ENCODE measurements around the gene SMCO2. TPM values are rescaled to one million over a fixed set of nuclear protein-coding genes. Genes with fewer than 3 reads are reported as not detected.

The SMCO2 gene
- total and polyA plus RNA-seq, 2 of the 13 experiments (the other 11 are each of a cell fraction or from before 2014, with no cell fraction given), result 0.15 TPM; not detected in 1

GRCh38 chr12:27472604-27473003, 26.1 kb downstream of the SMCO2 start (continued):
- TF ChIP-seq, protein P1, sequence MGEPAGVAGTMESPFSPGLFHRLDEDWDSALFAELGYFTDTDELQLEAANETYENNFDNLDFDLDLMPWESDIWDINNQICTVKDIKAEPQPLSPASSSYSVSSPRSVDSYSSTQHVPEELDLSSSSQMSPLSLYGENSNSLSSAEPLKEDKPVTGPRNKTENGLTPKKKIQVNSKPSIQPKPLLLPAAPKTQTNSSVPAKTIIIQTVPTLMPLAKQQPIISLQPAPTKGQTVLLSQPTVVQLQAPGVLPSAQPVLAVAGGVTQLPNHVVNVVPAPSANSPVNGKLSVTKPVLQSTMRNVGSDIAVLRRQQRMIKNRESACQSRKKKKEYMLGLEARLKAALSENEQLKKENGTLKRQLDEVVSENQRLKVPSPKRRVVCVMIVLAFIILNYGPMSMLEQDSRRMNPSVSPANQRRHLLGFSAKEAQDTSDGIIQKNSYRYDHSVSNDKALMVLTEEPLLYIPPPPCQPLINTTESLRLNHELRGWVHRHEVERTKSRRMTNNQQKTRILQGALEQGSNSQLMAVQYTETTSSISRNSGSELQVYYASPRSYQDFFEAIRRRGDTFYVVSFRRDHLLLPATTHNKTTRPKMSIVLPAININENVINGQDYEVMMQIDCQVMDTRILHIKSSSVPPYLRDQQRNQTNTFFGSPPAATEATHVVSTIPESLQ (CRISPR knock-in tag; conservative IDR thresholded peaks at IDR 0.05), result no peak

GRCh38 chr12:27474344-27474743, 27.8 kb downstream of the SMCO2 start:
- no TSS peak for BruUV-seq (replicated peaks)
- Histone ChIP-seq H3K36me3 (replicated peaks in 1 of 2; ENCODE audit: control insufficient read depth in 1 of 2, insufficient read depth in 2 of 2, low read length in 2 of 2) (no peaks in the 10 kb centered on the region), H3K27me3 (ENCODE audit: control insufficient read depth in 1 of 2, insufficient read depth in 2 of 2, low read length in 2 of 2) (no peaks in the 10 kb centered on the region), H3K27ac (ENCODE audit: extremely low read length, insufficient read depth, low read length) (no peak overlapping the region), H3K9me3 (ENCODE audit: low read length) (peaks cover 28% of the 10 kb centered on the region), H3K4me1 (ENCODE audit: insufficient read depth, low read length) (no peaks in the 10 kb centered on the region), H4K20me1 (ENCODE audit: insufficient read depth, low read length) (no peaks in the 10 kb centered on the region), H3K9ac (ENCODE audit: insufficient read depth, low read depth, low read length) (no peak overlapping the region), H3K4me3 (replicated peaks in 1 of 3; ENCODE audit: insufficient read depth in 1 of 3, low read depth in 2 of 3, low read length in 3 of 3) (no peak overlapping the region), H3K79me2 (ENCODE audit: insufficient read depth, low read length) (no peaks in the 10 kb centered on the region), H2AFZ (ENCODE audit: low read length) (no peak overlapping the region), H3K4me2 (ENCODE audit: low read depth, low read length) (no peak overlapping the region)
- TF ChIP-seq MAFG (CRISPR knock-in tag; IDR thresholded peaks at IDR 0.05) (no peak), PLSCR1 (CRISPR knock-in tag; IDR thresholded peaks at IDR 0.05; ENCODE audit: borderline replicate concordance) (no peak), ZNF530 (CRISPR knock-in tag; IDR thresholded peaks at IDR 0.05; ENCODE audit: low read depth) (no peak)
- POLR2A ChIA-PET, result no interaction called here
- 3% methylated on average over 3 of the region's 3 CpGs for WGBS (ENCODE audit: low lambda C conversion rate)
- DNase-seq (ENCODE audit: low spot score) (no peak), ATAC-seq (no peak), FAIRE-seq (no peak)
- intact Hi-C loops (cut with micrococcal nuclease; ENCODE audit: unreplicated experiment), result no loop called here
- in situ Hi-C loops (cut with HindIII; ENCODE audit: extremely low pct_ligation_motif_present, low pct_unique_long_range_greater_than_20kb), result no loop called here
- CTCF ChIA-PET (ENCODE audit: low intra/inter-chr PET ratio, low total read pairs), result no interaction called here

DNA sequence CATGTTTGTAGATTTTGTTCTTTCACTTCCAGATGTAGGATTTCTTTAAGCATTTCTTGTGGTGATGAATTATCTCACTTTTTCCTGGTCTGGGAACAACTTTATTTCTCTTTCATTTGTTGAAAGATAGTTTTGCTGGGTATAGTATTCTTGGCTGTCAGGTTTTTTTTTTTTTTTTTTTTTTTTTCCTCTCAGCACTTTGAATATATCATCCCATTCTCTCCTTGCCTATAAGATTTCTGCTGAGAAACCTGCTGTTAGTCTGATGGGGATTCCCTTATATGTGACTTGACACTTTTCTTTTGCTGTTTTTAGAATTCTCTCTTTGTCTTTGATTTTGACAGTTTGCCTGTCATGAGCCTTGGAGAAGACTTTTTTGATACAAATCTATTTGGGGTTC, 30.5 kb downstream of the SMCO2 start:
- no peak overlapping the region for H3K9ac ChIP-seq (ENCODE audit: insufficient read depth, low read depth, low read length)
- no peak overlapping the region for H3K4me2 ChIP-seq (ENCODE audit: low read depth, low read length)
- H3K79me2 ChIP-seq (ENCODE audit: insufficient read depth, low read length), result no peaks in the 10 kb centered on the region
- no peak overlapping the region for H3K27ac ChIP-seq (ENCODE audit: extremely low read length, insufficient read depth, low read length)
- no TSS peak for BruUV-seq (replicated peaks)
- ChIA-PET CTCF (ENCODE audit: low intra/inter-chr PET ratio, low total read pairs) (no interaction called here), POLR2A (no interaction called here)
- no peak overlapping the region for H2AFZ ChIP-seq (ENCODE audit: low read length)
- peaks cover 28% of the 10 kb centered on the region for H3K9me3 ChIP-seq (ENCODE audit: low read length)
- no peak for TF ChIP-seq CENPX (CRISPR knock-in tag; IDR thresholded peaks at IDR 0.05)
- TF ChIP-seq ZFP1 (CRISPR knock-in tag; IDR thresholded peaks at IDR 0.05), result peak; percentile 35; the same call in 1 of the 2 replicates
- TF ChIP-seq CHD4 (IDR thresholded peaks at IDR 0.05; ENCODE audit: borderline replicate concordance, low read length), result no peak
- H3K36me3 ChIP-seq (replicated peaks in 1 of 2; ENCODE audit: control insufficient read depth in 1 of 2, insufficient read depth in 2 of 2, low read length in 2 of 2), result no peaks in the 10 kb centered on the region
- H4K20me1 ChIP-seq (ENCODE audit: insufficient read depth, low read length), result no peaks in the 10 kb centered on the region
- FAIRE-seq (no peak), DNase-seq (ENCODE audit: low spot score) (no peak), ATAC-seq (no peak)
- in situ Hi-C loops (cut with HindIII; ENCODE audit: extremely low pct_ligation_motif_present, low pct_unique_long_range_greater_than_20kb), result no loop called here
- no peaks in the 10 kb centered on the region for H3K27me3 ChIP-seq (ENCODE audit: control insufficient read depth in 1 of 2, insufficient read depth in 2 of 2, low read length in 2 of 2)
- no peak overlapping the region for H3K4me3 ChIP-seq (replicated peaks in 1 of 3; ENCODE audit: insufficient read depth in 1 of 3, low read depth in 2 of 3, low read length in 3 of 3)
- intact Hi-C loops (cut with micrococcal nuclease; ENCODE audit: unreplicated experiment), result no loop called here
- no peaks in the 10 kb centered on the region for H3K4me1 ChIP-seq (ENCODE audit: insufficient read depth, low read length)

Measured in HepG2 (cell line).